Lower leg skin (tissue), 4 donors: ENCODE data around the gene DSC3. TPM values are rescaled to one million over a fixed set of nuclear protein-coding genes. Genes with fewer than 3 reads are reported as not detected.

Experiments
- DNase-seq, 2 donors: peaks; one replicate each; pipeline ENCODE4 v3.0.0-alpha.2; 2019; ENCODE audit warnings: low spot score in 2 of 2
- H3K4me3 ChIP-seq: fragments of 200-600 bp; sonication (generic); 2 replicates; pipeline ENCODE4 v1.5.1; 2017; ENCODE audit warnings: mild to moderate bottlenecking, low read depth; ENCODE audit not compliant: poor library complexity, severe bottlenecking
- POLR2A ChIP-seq, 2 donors: fragments of 450-650 bp; IDR thresholded peaks; one replicate each; pipeline ENCODE4 v1.6.1; 2016 to 2017; ENCODE audit warnings: antibody characterized with exemption in 2 of 2, mild to moderate bottlenecking in 1 of 2, moderate library complexity in 1 of 2
- whole genome bisulfite sequencing, 2 donors: methylation state at CpG; one replicate each; pipeline ENCODE4 v1.1.5; 2018; 5-methylcytosine and 5-hydroxymethylcytosine counted together
- intact Hi-C: fragments of 100-400 bp; cut with DNase I; formaldehyde crosslinking; loops from one replicate; pipeline ENCODE4 v1.15.0; 2023; ENCODE audit warnings: low total_unique reads
- total RNA-seq, 4 donors: library from RNA; depleted of rRNA; stranded (reverse); fragments of >200 nt; gene quantifications; one replicate each; pipeline ENCODE4 v1.1.0, GENCODE V29; 2016
- TF ChIP-seq, protein P1 (sequence below), 3 donors: fragments of 450-650 bp; IDR thresholded peaks; one replicate each; pipeline ENCODE4 v1.5.1; 2016; ENCODE audit warnings: antibody characterized with exemption in 3 of 3, mild to moderate bottlenecking in 3 of 3, moderate library complexity in 2 of 3

The DSC3 gene
- total RNA-seq, 4 donors from 2014 or later = 661 to 1,000 (median 831) TPM

GRCh38 chr18:30965237-30965636, 77.3 kb downstream of the DSC3 start:
- no peak overlapping the region for H3K4me3 ChIP-seq
- DNase-seq = no peak
- WGBS, 2 donors = 91 to 92% methylated on average over 4 of the region's 4 CpGs
- TF ChIP-seq, protein P1, sequence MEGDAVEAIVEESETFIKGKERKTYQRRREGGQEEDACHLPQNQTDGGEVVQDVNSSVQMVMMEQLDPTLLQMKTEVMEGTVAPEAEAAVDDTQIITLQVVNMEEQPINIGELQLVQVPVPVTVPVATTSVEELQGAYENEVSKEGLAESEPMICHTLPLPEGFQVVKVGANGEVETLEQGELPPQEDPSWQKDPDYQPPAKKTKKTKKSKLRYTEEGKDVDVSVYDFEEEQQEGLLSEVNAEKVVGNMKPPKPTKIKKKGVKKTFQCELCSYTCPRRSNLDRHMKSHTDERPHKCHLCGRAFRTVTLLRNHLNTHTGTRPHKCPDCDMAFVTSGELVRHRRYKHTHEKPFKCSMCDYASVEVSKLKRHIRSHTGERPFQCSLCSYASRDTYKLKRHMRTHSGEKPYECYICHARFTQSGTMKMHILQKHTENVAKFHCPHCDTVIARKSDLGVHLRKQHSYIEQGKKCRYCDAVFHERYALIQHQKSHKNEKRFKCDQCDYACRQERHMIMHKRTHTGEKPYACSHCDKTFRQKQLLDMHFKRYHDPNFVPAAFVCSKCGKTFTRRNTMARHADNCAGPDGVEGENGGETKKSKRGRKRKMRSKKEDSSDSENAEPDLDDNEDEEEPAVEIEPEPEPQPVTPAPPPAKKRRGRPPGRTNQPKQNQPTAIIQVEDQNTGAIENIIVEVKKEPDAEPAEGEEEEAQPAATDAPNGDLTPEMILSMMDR (IDR thresholded peaks at IDR 0.05) = no peak
- TF ChIP-seq POLR2A (IDR thresholded peaks at IDR 0.05) = no peak
- intact Hi-C loops = no loop called here

DNA sequence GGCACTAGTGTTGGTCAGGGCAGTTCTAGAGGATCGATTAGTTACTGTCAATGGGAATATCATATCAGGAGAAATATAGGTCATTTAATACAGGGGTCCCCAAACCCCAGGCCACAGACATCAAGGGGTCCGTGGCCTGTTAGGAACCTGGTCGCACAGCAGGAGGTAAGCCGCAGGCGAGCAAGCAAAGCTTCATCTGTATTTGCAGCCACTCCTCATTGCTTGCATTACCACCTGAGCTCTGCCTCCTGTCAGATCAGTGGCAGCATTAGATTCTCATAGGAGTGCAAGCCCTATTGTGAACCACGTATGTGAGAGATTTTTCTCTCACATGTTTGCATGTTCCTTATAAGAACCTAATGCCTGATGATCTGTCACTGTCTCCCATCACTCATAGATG, 81.9 kb downstream of the DSC3 start:
- TF ChIP-seq, protein P1 (IDR thresholded peaks at IDR 0.05) = no peak
- intact Hi-C loops = no loop called here
- no peak for DNase-seq
- WGBS, 2 donors = 94 to 96% methylated on average over 6 of the region's 6 CpGs
- H3K4me3 ChIP-seq = no peak overlapping the region

GRCh38 chr18:30957066-30957465, 85.5 kb downstream of the DSC3 start:
- intact Hi-C loops = no loop called here
- H3K4me3 ChIP-seq = no peak overlapping the region
- TF ChIP-seq, protein P1 (IDR thresholded peaks at IDR 0.05) = no peak
- no peak for TF ChIP-seq POLR2A (IDR thresholded peaks at IDR 0.05)
- DNase-seq = no peak
- WGBS, 2 donors = 77 to 79% methylated on average over 2 of the region's 2 CpGs

DNA sequence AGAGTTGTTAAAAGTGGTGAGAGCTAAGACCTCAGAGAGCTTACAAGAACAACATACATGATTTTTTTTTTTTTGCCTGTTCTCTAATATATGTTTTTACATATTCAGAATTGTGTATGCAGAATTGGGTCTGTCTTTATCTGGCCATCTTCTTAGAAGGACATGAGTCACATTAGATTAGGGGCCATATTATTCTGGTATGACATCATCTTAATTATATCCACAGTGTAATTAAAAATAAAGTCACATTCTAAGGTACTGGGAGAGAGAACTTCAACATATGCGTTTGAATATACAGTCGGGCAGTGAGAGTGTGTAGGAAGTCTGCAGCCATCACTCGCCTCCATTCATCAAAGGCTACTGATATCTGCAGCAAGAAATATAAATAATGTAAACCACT, 88.3 kb downstream of the DSC3 start:
- WGBS, 2 donors = 89 to 92% methylated on average over 3 of the region's 3 CpGs
- no peak overlapping the region for H3K4me3 ChIP-seq
- intact Hi-C loops = no loop called here
- no peak for DNase-seq
- TF ChIP-seq POLR2A (IDR thresholded peaks at IDR 0.05) = no peak
- TF ChIP-seq, protein P1 (IDR thresholded peaks at IDR 0.05) = no peak

DNA sequence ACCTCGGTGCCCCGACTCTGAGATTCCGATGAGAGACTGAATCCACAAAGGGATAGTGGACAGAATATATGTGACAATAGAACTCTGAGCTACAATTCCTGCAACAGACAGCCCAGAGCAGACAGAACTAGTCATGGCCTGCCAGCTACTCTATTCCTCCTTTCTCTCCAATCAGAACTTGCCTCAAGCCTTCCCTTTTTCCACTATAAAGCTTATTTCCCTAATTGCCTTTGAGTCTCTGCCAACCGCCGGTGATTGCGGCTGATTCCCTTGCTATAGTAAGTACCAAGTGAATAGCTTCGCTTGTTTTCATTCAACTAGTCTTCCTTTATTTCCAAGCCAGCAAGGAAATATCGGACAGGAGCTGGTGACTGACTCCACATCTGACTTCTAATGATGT, 96.8 kb downstream of the DSC3 start:
- TF ChIP-seq, protein P1 (IDR thresholded peaks at IDR 0.05) = no peak
- TF ChIP-seq POLR2A (IDR thresholded peaks at IDR 0.05) = no peak
- no peak overlapping the region for H3K4me3 ChIP-seq
- intact Hi-C loops = no loop called here
- DNase-seq = no peak
- 39 to 41% methylated on average over 8 of the region's 8 CpGs for WGBS, 2 donors

GRCh38 chr18:30944773-30945417, 97.6 kb downstream of the DSC3 start:
- intact Hi-C loops = no loop called here
- H3K4me3 ChIP-seq = no peak overlapping the region
- DNase-seq = no peak
- WGBS, 2 donors = 73 to 74% methylated on average over 3 of the region's 3 CpGs
- TF ChIP-seq, protein P1 (IDR thresholded peaks at IDR 0.05) = no peak
- TF ChIP-seq POLR2A (IDR thresholded peaks at IDR 0.05) = no peak
